ENCODE measurements around the gene MARCHF5. TPM values are rescaled to one million over a fixed set of nuclear protein-coding genes. Genes with fewer than 3 reads are reported as not detected.
"Not testable (repeated sequence)": the region's sequence is repeated elsewhere in the genome, so short reads cannot be mapped to it uniquely, and the experiment has no call there.

Gene MARCHF5
- total RNA-seq, 1 donor from 2014 or later: 17.2 TPM

DNA sequence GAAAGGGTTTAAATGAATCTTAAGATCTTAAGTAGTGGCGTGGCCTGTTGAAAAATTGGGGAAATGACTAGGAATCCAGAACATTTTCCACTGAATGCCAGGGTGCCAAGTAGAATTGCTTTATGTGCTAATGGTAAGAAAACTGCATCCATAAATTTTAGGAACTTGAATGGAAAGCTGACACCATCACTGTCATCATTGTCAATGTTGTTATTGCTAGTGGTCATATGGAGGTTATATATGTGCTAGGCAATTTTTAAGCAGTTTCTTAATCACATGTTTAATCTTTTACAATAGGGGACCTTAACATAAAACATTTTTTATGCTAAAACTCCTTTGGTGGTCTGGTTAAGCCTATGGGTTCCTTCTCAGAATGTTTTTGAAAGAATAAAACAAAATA lies 13.1 kb downstream of the MARCHF5 start:
- DNase-seq (ENCODE audit: extremely low read depth, low read depth, low spot score): no peak

DNA sequence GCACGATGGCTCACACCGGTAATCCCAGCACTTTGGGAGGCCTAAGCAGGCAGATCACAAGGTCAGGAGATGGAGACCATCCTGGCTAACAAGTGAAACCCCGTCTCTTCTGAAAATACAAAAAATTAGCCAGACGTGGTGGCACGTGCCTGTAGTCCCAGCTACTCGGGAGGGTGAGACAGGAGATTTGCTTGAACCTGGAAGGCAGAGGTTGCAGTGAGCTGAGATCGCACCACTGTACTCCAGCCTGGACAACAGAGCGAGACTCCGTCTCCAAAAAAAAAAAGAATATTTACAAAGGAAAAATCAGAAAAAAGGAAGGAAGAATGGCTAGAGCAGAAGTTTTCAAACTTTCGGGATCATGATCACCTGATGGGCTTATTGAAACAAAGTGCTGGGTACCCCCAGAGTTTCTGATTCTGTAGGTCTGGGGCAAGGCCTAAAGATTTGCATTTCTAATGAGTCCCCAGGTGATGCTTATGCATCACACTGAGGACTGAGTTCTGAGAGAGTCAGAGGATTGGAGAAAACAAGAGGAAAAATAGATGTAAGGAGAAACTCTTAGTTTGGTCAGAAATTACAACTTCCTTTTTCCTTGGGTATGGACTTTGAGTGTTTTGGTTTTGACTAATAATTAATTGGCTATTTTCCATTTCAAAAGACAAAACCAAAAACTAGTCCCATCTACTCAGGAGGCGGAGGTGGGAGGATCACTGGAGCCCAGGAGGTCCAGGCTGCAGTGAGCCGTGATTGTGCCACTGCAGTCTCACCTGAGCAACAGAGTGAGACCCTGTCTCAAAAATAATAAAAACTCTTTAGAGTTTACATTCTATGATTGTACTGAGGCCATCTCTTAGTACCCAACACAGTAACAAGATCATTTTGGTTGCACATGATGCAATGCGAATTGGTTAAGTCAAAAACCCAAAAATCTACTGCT lies 14.4 kb downstream of the MARCHF5 start:
- DNase-seq (ENCODE audit: extremely low read depth, low read depth, low spot score): no peak

- no peak for DNase-seq (ENCODE audit: extremely low read depth, low read depth, low spot score)
Measured at GRCh38 chr10:92309272-92309671, 18.3 kb downstream of the MARCHF5 start.

GRCh38 chr10:92313750-92314149 lies 22.8 kb downstream of the MARCHF5 start:
- no peak for DNase-seq (ENCODE audit: extremely low read depth, low read depth, low spot score)

DNA sequence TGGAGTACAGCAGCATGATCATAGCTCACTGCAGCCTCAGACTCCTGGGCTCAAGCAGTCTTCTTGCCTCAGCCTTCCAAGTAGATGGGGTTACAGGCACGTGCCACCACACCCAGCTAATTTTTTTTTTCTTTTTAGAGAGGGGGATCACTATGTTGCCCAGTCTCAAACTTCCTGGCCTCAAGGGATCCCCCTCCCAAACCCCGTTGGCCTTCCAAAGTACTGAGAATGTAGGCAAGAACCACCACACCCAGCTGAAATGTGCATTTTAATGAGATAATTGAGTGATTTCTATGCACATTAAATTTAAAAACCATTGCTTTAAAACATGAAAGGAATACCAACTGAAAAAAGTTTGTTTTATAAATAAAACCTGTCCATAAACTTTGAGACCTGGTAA lies 25.6 kb downstream of the MARCHF5 start:
- no peak for DNase-seq (ENCODE audit: extremely low read depth, low read depth, low spot score)

- no peak for DNase-seq (ENCODE audit: extremely low read depth, low read depth, low spot score)
Measured at GRCh38 chr10:92323079-92323478, 32.1 kb downstream of the MARCHF5 start.

- no peak for DNase-seq (ENCODE audit: extremely low read depth, low read depth, low spot score)
Measured at GRCh38 chr10:92327445-92328433, 36.8 kb downstream of the MARCHF5 start.

DNA sequence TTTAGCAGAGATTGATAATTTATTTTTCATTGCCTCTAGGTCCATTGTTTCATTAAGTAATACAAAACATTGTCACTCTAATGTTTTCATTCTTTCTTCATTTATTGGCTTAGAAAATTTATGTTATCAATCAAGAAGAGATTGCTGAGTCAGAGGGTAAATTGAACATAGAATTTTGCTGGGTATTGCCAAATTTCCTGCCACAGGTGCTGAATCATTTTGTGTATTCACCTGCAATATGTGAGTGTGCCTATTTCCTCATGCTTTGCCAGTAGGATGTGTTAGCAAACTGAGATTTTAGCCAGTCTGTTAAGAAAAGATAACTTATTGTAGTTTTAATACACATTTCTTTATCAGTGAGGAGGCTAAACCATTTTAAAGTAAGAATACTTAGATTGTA lies 38.0 kb downstream of the MARCHF5 start:
- no peak for DNase-seq (ENCODE audit: extremely low read depth, low read depth, low spot score)

GRCh38 chr10:92329927-92330326 lies 39.0 kb downstream of the MARCHF5 start:
- DNase-seq (ENCODE audit: extremely low read depth, low read depth, low spot score): not testable (repeated sequence)

DNA sequence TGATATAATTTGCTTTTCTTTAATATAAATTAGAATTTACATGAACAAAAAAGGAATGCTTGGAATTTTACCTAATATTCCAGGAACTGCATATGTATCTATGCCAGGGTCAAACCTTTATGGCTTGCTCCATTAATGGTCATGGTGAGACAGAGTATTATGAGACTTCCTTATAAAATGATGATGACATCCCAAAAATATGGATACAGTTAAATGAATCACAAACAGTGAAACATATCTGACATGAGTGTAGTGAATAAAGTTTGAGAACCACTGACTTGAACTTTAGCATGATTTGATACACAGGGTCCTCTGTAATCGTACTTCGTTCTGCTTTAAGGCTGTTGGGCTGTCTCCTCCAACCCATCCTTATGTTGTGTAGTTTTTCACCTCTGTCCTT lies 51.8 kb downstream of the MARCHF5 start:
- DNase-seq (ENCODE audit: extremely low read depth, low read depth, low spot score): no peak

GRCh38 chr10:92345575-92345974 lies 54.6 kb downstream of the MARCHF5 start:
- not testable (repeated sequence) for DNase-seq (ENCODE audit: extremely low read depth, low read depth, low spot score)

- DNase-seq (ENCODE audit: extremely low read depth, low read depth, low spot score): not testable (repeated sequence)
Measured at GRCh38 chr10:92347035-92347676, 56.2 kb downstream of the MARCHF5 start.

GRCh38 chr10:92350411-92350810 lies 59.4 kb downstream of the MARCHF5 start:
- DNase-seq (ENCODE audit: extremely low read depth, low read depth, low spot score): no peak

- DNase-seq (ENCODE audit: extremely low read depth, low read depth, low spot score): no peak
Measured at GRCh38 chr10:92354587-92354986, 63.6 kb downstream of the MARCHF5 start.

DNA sequence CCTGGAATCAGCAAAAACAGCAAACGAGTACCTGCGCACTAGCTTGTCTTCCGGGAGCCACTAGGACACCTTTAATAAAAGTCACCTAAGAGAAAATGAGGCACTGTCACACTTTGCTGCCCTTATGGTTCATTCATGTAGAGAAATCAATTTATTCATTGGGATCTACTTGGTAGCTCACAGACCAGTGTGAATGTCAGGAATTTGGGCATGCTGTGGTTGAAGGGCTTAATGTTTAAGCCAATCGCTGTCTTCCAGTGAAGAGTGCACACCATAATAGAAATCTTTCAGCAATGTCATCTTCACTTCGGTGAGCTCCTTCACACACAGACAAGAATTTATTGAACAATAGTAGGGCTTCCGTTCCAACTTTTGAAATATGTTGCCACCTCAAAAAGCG lies 65.1 kb downstream of the MARCHF5 start:
- DNase-seq (ENCODE audit: extremely low read depth, low read depth, low spot score): no peak

- DNase-seq (ENCODE audit: extremely low read depth, low read depth, low spot score): no peak
Measured at GRCh38 chr10:92363498-92363897, 72.5 kb downstream of the MARCHF5 start.

DNA sequence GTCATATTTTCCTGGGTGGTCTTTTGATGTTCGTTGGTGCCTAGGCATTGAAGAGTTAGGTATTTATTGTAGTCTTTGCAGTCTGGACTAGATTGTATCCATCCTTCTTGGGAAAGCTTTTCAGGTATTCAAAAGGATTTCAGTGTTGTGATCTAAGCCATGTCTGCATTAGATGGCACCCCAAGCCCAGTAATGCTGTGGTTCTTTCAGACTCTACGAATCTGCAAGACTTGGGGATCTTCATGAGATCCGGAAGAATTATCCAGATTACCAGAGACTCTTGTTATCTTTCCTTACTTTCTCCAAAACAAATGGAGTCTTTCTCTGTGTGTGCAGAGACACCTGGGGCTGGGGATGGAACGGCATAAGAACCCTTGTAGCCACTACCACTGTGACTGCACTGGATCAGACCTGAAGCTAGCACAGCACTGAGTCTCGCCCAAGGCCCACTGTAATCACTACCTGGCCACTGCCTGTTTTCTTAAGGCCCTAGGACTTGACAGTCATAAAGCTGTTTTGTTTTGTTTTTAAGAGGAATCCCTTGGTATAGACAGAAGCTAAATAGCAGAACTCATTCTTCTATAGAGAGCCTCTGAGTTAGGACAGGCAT lies 75.5 kb downstream of the MARCHF5 start:
- no peak for DNase-seq (ENCODE audit: extremely low read depth, low read depth, low spot score)

- DNase-seq (ENCODE audit: extremely low read depth, low read depth, low spot score): no peak
Measured at GRCh38 chr10:92377962-92378361, 87.0 kb downstream of the MARCHF5 start.

GRCh38 chr10:92381543-92381954 lies 90.6 kb downstream of the MARCHF5 start:
- DNase-seq (ENCODE audit: extremely low read depth, low read depth, low spot score): no peak

GRCh38 chr10:92382631-92383030 lies 91.7 kb downstream of the MARCHF5 start:
- DNase-seq (ENCODE audit: extremely low read depth, low read depth, low spot score): no peak
